H9 (cell line): Measurements from ENCODE around the gene OXSR1. TPM values are rescaled to one million over a fixed set of nuclear protein-coding genes. Genes with fewer than 3 reads are reported as not detected.
A peak's percentile ranks its signal among the peaks of the same experiment; 100 is the strongest.

Source experiments
- DNase-seq: peaks from one replicate; pipeline ENCODE4 v3.0.0-alpha.2; 2017
- H2AFZ ChIP-seq: one replicate; pipeline ENCODE4 v1.6.1; 2013; ENCODE audit warnings: mild to moderate bottlenecking, low read length, control low read depth, moderate library complexity
- H2AK5ac ChIP-seq: 2 replicates; pipeline ENCODE4 v1.6.1; 2013; ENCODE audit warnings: low read length, control low read depth, mixed read lengths; ENCODE audit not compliant: insufficient read length
- H2BK120ac ChIP-seq: one replicate; pipeline ENCODE4 v1.6.1; 2013; ENCODE audit warnings: low read depth, mild to moderate bottlenecking, low read length, control low read depth, inconsistent platforms; ENCODE audit not compliant: poor library complexity, severe bottlenecking
- H2BK12ac ChIP-seq: 2 replicates; pipeline ENCODE4 v1.6.1; 2013; ENCODE audit warnings: low read length, control low read depth, mixed read lengths, low read depth; ENCODE audit not compliant: insufficient read length
- H2BK15ac ChIP-seq: 2 replicates; pipeline ENCODE4 v1.6.1; 2013; ENCODE audit warnings: low read depth, low read length, control low read depth
- H2BK20ac ChIP-seq: one replicate; pipeline ENCODE4 v1.6.1; 2013; ENCODE audit warnings: low read depth, mild to moderate bottlenecking, low read length, control low read depth, inconsistent platforms; ENCODE audit not compliant: poor library complexity, severe bottlenecking
- H2BK5ac ChIP-seq: 2 replicates; pipeline ENCODE4 v1.6.1; 2013; ENCODE audit warnings: low read length, control low read depth, mixed read lengths; ENCODE audit not compliant: insufficient read length
- H3K14ac ChIP-seq: 2 replicates; pipeline ENCODE4 v1.6.1; 2013; ENCODE audit warnings: low read length, control low read depth; ENCODE audit not compliant: insufficient read depth
- H3K18ac ChIP-seq: 2 replicates; pipeline ENCODE4 v1.6.1; 2013; ENCODE audit warnings: low read depth, mild to moderate bottlenecking, mixed read lengths, low read length, control low read depth; ENCODE audit not compliant: insufficient read length
- H3K23ac ChIP-seq: 2 replicates; pipeline ENCODE4 v1.6.1; 2013; ENCODE audit warnings: low read length, control low read depth, mixed read lengths, low read depth; ENCODE audit not compliant: insufficient read length
- H3K23me2 ChIP-seq: 2 replicates; pipeline ENCODE4 v1.6.1; 2013; ENCODE audit warnings: low read depth, mild to moderate bottlenecking, mixed read lengths, low read length, control low read depth; ENCODE audit not compliant: insufficient read length, poor library complexity, severe bottlenecking
- H3K27ac ChIP-seq: 2 replicates; pipeline ENCODE4 v1.5.1; 2013; ENCODE audit warnings: low read length, control low read depth, mixed read lengths, low read depth; ENCODE audit not compliant: insufficient read length
- H3K27me3 ChIP-seq: 2 replicates; pipeline ENCODE4 v1.6.1; 2013; ENCODE audit warnings: low read length, control low read depth, inconsistent platforms; ENCODE audit not compliant: insufficient read depth
- H3K4ac ChIP-seq: 2 replicates; pipeline ENCODE4 v1.6.1; 2013; ENCODE audit warnings: low read depth, mild to moderate bottlenecking, control low read depth, inconsistent platforms, low read length, moderate library complexity
- H3K4me1 ChIP-seq: 2 replicates; pipeline ENCODE4 v1.6.1; 2013; ENCODE audit warnings: low read length, control low read depth, inconsistent platforms; ENCODE audit not compliant: insufficient read depth
- H3K4me2 ChIP-seq: 2 replicates; pipeline ENCODE4 v1.6.1; 2013; ENCODE audit warnings: low read length, control low read depth, mixed read lengths; ENCODE audit not compliant: insufficient read length, insufficient read depth
- H3K56ac ChIP-seq: 2 replicates; pipeline ENCODE4 v1.6.1; 2013; ENCODE audit warnings: low read depth, mild to moderate bottlenecking, mixed read lengths, low read length, control low read depth; ENCODE audit not compliant: insufficient read length
- H3K79me1 ChIP-seq: 2 replicates; pipeline ENCODE4 v1.6.1; 2013; ENCODE audit warnings: low read depth, mild to moderate bottlenecking, moderate library complexity, low read length, control low read depth, inconsistent platforms; ENCODE audit not compliant: insufficient read depth, poor library complexity, severe bottlenecking
- H3K79me2 ChIP-seq: 2 replicates; pipeline ENCODE4 v1.6.1; 2013; ENCODE audit warnings: low read length, control low read depth, inconsistent platforms; ENCODE audit not compliant: insufficient read depth
- H3K9ac ChIP-seq: 2 replicates; pipeline ENCODE4 v1.6.1; 2013; ENCODE audit warnings: low read length, control low read depth, mixed read lengths; ENCODE audit not compliant: insufficient read length; ENCODE audit errors: extremely low read depth
- H3K9me3 ChIP-seq: one replicate; pipeline ENCODE4 v1.6.1; 2013; ENCODE audit warnings: low read depth, low read length, inconsistent platforms; ENCODE audit not compliant: control insufficient read depth
- H3T11ph ChIP-seq: one replicate; pipeline ENCODE4 v1.6.1; 2013; ENCODE audit warnings: mild to moderate bottlenecking, low read length, control low read depth, inconsistent platforms
- H4K20me1 ChIP-seq: one replicate; pipeline ENCODE4 v1.6.1; 2013; ENCODE audit not compliant: control insufficient read depth, insufficient read length, insufficient read depth
- H4K5ac ChIP-seq: 2 replicates; pipeline ENCODE4 v1.6.1; 2013; ENCODE audit warnings: low read depth, mild to moderate bottlenecking, mixed read lengths, low read length, control low read depth; ENCODE audit not compliant: insufficient read length
- H4K8ac ChIP-seq: replicated peaks from 2 replicates; pipeline ENCODE4 v1.6.1; 2013; ENCODE audit warnings: low read length, control low read depth, mixed read lengths, low read depth; ENCODE audit not compliant: insufficient read length
- H4K91ac ChIP-seq: 2 replicates; pipeline ENCODE4 v1.6.1; 2013; ENCODE audit warnings: low read depth, mild to moderate bottlenecking, moderate library complexity, mixed read lengths, low read length, control low read depth; ENCODE audit not compliant: insufficient read length
- H3K27ac Mint-ChIP-seq, 3 experiments: 2 replicates in 2 of 3; 3 replicates in 1 of 3; pipeline ENCODE4 v1.8.0; 2020 to 2021; ENCODE audit warnings: mixed read lengths in 3 of 3, mild to moderate bottlenecking in 1 of 3, moderate library complexity in 1 of 3
- H3K27me3 Mint-ChIP-seq: 2 replicates; pipeline ENCODE4 v1.8.0; 2021; ENCODE audit warnings: low read depth, mild to moderate bottlenecking, moderate library complexity, mixed read lengths
- H3K36me3 Mint-ChIP-seq, 3 experiments: 2 replicates in 2 of 3; 3 replicates in 1 of 3; pipeline ENCODE4 v1.8.0; 2020 to 2021; ENCODE audit warnings: low read depth in 3 of 3, mixed read lengths in 3 of 3; ENCODE audit not compliant: insufficient read depth in 1 of 3
- H3K4me1 Mint-ChIP-seq, 2 experiments: 2 replicates each; pipeline ENCODE4 v1.8.0; 2020; ENCODE audit warnings: mixed read lengths in 2 of 2
- H3K4me3 Mint-ChIP-seq, 2 experiments: 2 replicates in 1 of 2; 3 replicates in 1 of 2; pipeline ENCODE4 v1.8.0; 2020 to 2021; ENCODE audit warnings: mild to moderate bottlenecking in 2 of 2, mixed read lengths in 2 of 2, moderate library complexity in 1 of 2
- H3K9me3 Mint-ChIP-seq, 2 experiments: 2 replicates in 1 of 2; 3 replicates in 1 of 2; pipeline ENCODE4 v1.8.0; 2020; ENCODE audit warnings: mild to moderate bottlenecking in 2 of 2, mixed read lengths in 2 of 2, moderate library complexity in 1 of 2
- CTCF ChIP-seq: fragments of 200-600 bp; sonication (generic); conservative IDR thresholded peaks from 3 replicates; pipeline ENCODE4 v1.8.0; 2021; ENCODE audit warnings: antibody characterized with exemption, mild to moderate bottlenecking
- WGBS: extraction: QIAGEN DNeasy Blood & Tissue Kit; methylation state at CpG from one replicate; pipeline ENCODE4 v1.1.7; 2013; ENCODE audit warnings: missing lambda C conversion rate, low lambda C conversion rate, mixed read lengths; ENCODE audit not compliant: insufficient read length; ENCODE audit errors: extremely low coverage; 5-methylcytosine and 5-hydroxymethylcytosine counted together
- total RNA-seq: library from RNA; stranded (reverse); gene quantifications from 2 replicates; pipeline ENCODE4 v1.2.1, GENCODE V29; 2021

The OXSR1 gene
- total RNA-seq, 1 experiment from 2014 or later, result 54.1 TPM

GRCh38 chr3:38115645-38116427, 49.5 kb upstream of the OXSR1 start:
- no peak overlapping the region for H3K14ac ChIP-seq
- no peak overlapping the region for H2AK5ac ChIP-seq
- H3K18ac ChIP-seq, result no peak overlapping the region
- peaks cover 3 to 29% (median 9%) of the 10 kb centered on the region in 3 experiments; a peak in 6 of 7 replicates for H3K36me3 Mint-ChIP-seq
- H3K27me3 Mint-ChIP-seq, result peaks cover 17% of the 10 kb centered on the region
- no peak overlapping the region for H3K23ac ChIP-seq
- no peak overlapping the region for H2AFZ ChIP-seq
- no peak overlapping the region for H2BK12ac ChIP-seq
- peaks cover 0 to 3% of the 10 kb centered on the region in 2 experiments; a peak in 1 of 4 replicates for H3K4me1 Mint-ChIP-seq
- DNase-seq, result no peak
- H3K56ac ChIP-seq, result no peak overlapping the region
- H3K79me2 ChIP-seq, result no peaks in the 10 kb centered on the region
- WGBS, result no CpG with 5 or more reads among the region's 9 CpGs
- H3K4me2 ChIP-seq, result no peak overlapping the region
- H4K5ac ChIP-seq, result no peak overlapping the region
- no peaks in the 10 kb centered on the region for H3K23me2 ChIP-seq
- no peak overlapping the region for H3K4ac ChIP-seq
- H3K9me3 ChIP-seq, result no peaks in the 10 kb centered on the region
- H3K4me1 ChIP-seq, result no peaks in the 10 kb centered on the region
- no peak for TF ChIP-seq CTCF
- no peaks in the 10 kb centered on the region for H3K27me3 ChIP-seq
- no peak overlapping the region for H2BK20ac ChIP-seq
- H3K9me3 Mint-ChIP-seq, result no peaks in the 10 kb centered on the region; a peak in 1 of 5 replicates
- H3K27ac ChIP-seq, result no peak overlapping the region
- H4K91ac ChIP-seq, result no peak overlapping the region
- no peak overlapping the region for H2BK15ac ChIP-seq
- peak overlapping the region in 2 of 3 experiments; percentile 24 to 78; a peak in 3 of 7 replicates for H3K27ac Mint-ChIP-seq
- no peaks in the 10 kb centered on the region for H4K20me1 ChIP-seq
- no peak overlapping the region for H2BK120ac ChIP-seq
- no peak overlapping the region for H4K8ac ChIP-seq
- H3T11ph ChIP-seq, result no peak overlapping the region
- no peak overlapping the region for H2BK5ac ChIP-seq
- H3K9ac ChIP-seq, result no peak overlapping the region
- no peak overlapping the region for H3K4me3 Mint-ChIP-seq
- no peaks in the 10 kb centered on the region for H3K79me1 ChIP-seq
